B cell (primary cell): ENCODE data around the gene ZRANB1. TPM values are rescaled to one million over a fixed set of nuclear protein-coding genes. Genes with fewer than 3 reads are reported as not detected.

Source experiments
- ATAC-seq: fragments of 200-7000 bp; cut with Tn5 transposase; one replicate; pipeline ENCODE4 v1.10.0; 2021; ENCODE audit warnings: low read depth, mild to moderate bottlenecking, moderate number of reproducible peaks, moderate library complexity
- CTCF ChIA-PET: fragments of 350-600 bp; sonication (Branson Sonifier 250); formaldehyde crosslinking; loops from one replicate; lab custom pipeline; 2021; ENCODE audit warnings: antibody characterized with exemption, inconsistent platforms; lab: Charles Lee
- POLR2A ChIA-PET: fragments of 350-600 bp; sonication (Branson Sonifier 250); formaldehyde crosslinking; loops from one replicate; lab custom pipeline; 2021; ENCODE audit warnings: antibody characterized with exemption; lab: Charles Lee
- DNase-seq: peaks from one replicate; pipeline ENCODE4 v3.0.0; 2013
- H2AFZ ChIP-seq: 2 replicates; pipeline ENCODE4 v1.6.1; 2012; ENCODE audit warnings: mild to moderate bottlenecking, low read depth, low read length; ENCODE audit not compliant: insufficient read depth, poor library complexity, severe bottlenecking
- H3K27ac ChIP-seq, 2 donors: 1 replicate in 1 of 2; 2 replicates in 1 of 2; pipeline ENCODE4 v1.5.1; 2012 to 2013; ENCODE audit warnings: low read length in 2 of 2, mild to moderate bottlenecking in 2 of 2, moderate library complexity in 1 of 2
- H3K27me3 ChIP-seq, 4 experiments: fragments of 200-600 bp in 1 of 4; sonication (generic) in 1 of 4; replicated peaks in 1 of 4; 1 replicate in 2 of 4; 2 replicates in 2 of 4; pipeline versions ENCODE4 v1.6.1 to v1.7.0; 2013 to 2016; ENCODE audit warnings: low read length in 3 of 4, mild to moderate bottlenecking in 2 of 4, mixed read lengths in 1 of 4, moderate library complexity in 1 of 4; ENCODE audit not compliant: insufficient read depth in 4 of 4, control insufficient read depth in 3 of 4; ENCODE audit errors: control extremely low read depth in 1 of 4
- H3K36me3 ChIP-seq, 2 experiments: replicated peaks in 1 of 2; 1 replicate in 1 of 2; 2 replicates in 1 of 2; pipeline versions ENCODE4 v1.6.1 to v1.7.1; 2013; ENCODE audit warnings: low read length in 1 of 2; ENCODE audit not compliant: insufficient read depth in 2 of 2, control insufficient read depth in 1 of 2; ENCODE audit errors: control extremely low read depth in 1 of 2, extremely low read depth in 1 of 2
- H3K4me1 ChIP-seq, 2 donors: fragments of 200-600 bp in 1 of 2; sonication (generic) in 1 of 2; 1 replicate in 1 of 2; 2 replicates in 1 of 2; pipeline versions ENCODE4 v1.5.1 to v1.6.1; 2013 to 2017; ENCODE audit warnings: low read length in 2 of 2; ENCODE audit not compliant: control insufficient read depth in 2 of 2, insufficient read depth in 2 of 2
- H3K4me2 ChIP-seq: replicated peaks from 2 replicates; pipeline ENCODE3; 2012; ENCODE audit warnings: mild to moderate bottlenecking, low read depth, low read length; ENCODE audit not compliant: poor library complexity, severe bottlenecking
- H3K4me3 ChIP-seq, 5 experiments: fragments of 200-600 bp in 1 of 5; sonication (generic) in 1 of 5; 1 replicate in 3 of 5; 2 replicates in 2 of 5; pipeline versions ENCODE4 v1.5.1 to v1.7.0; 2011 to 2016; ENCODE audit warnings: low read length in 4 of 5, mild to moderate bottlenecking in 4 of 5, low read depth in 2 of 5, control low read depth in 1 of 5, moderate library complexity in 1 of 5; ENCODE audit not compliant: insufficient read depth in 1 of 5; ENCODE audit errors: control extremely low read depth in 1 of 5, extremely low read depth in 1 of 5
- H3K79me2 ChIP-seq: fragments of 200-600 bp; sonication (generic); one replicate; pipeline ENCODE4 v1.6.0; 2016; ENCODE audit warnings: low read length; ENCODE audit not compliant: control insufficient read depth, insufficient read depth
- H3K9ac ChIP-seq: fragments of 200-600 bp; sonication (generic); 2 replicates; pipeline ENCODE4 v1.6.1; 2017; ENCODE audit warnings: mild to moderate bottlenecking, low read length, moderate library complexity
- H3K9me3 ChIP-seq, 3 donors: one replicate each; pipeline versions ENCODE4 v1.6.1 to v1.7.1; 2013; ENCODE audit warnings: low read length in 2 of 3; ENCODE audit not compliant: control insufficient read depth in 2 of 3, insufficient read depth in 1 of 3; ENCODE audit errors: control extremely low read depth in 1 of 3
- H4K20me1 ChIP-seq: 2 replicates; pipeline ENCODE4 v1.6.0; 2012; ENCODE audit warnings: mild to moderate bottlenecking, low read length; ENCODE audit not compliant: insufficient read depth, control insufficient read depth, poor library complexity, severe bottlenecking
- H3K27ac Mint-ChIP-seq: one replicate; pipeline ENCODE4 v1.8.0; 2021; ENCODE audit warnings: mixed read lengths
- H3K27me3 Mint-ChIP-seq: one replicate; pipeline ENCODE4 v1.8.0; 2021; ENCODE audit warnings: mixed read lengths
- H3K4me1 Mint-ChIP-seq: one replicate; pipeline ENCODE4 v1.8.0; 2021; ENCODE audit warnings: mixed read lengths
- H3K4me3 Mint-ChIP-seq: one replicate; pipeline ENCODE4 v1.8.0; 2021; ENCODE audit warnings: mixed read lengths
- H3K9me3 Mint-ChIP-seq: one replicate; pipeline ENCODE4 v1.8.0; 2022; ENCODE audit warnings: mixed read lengths; ENCODE audit not compliant: insufficient read depth
- CTCF ChIP-seq: fragments of 200-600 bp; IDR thresholded peaks from one replicate; pipeline ENCODE4 v1.8.0; 2022; ENCODE audit warnings: antibody characterized with exemption, mild to moderate bottlenecking
- EZH2 ChIP-seq: IDR thresholded peaks from 2 replicates; pipeline ENCODE4 v1.6.1; 2012; ENCODE audit warnings: borderline replicate concordance, low read depth, mild to moderate bottlenecking, moderate library complexity, low read length; ENCODE audit not compliant: insufficient read depth, poor library complexity, severe bottlenecking
- WGBS: methylation state at CpG from one replicate; pipeline ENCODE4 v1.1.5; 2013; ENCODE audit warnings: missing lambda C conversion rate; ENCODE audit not compliant: insufficient coverage; 5-methylcytosine and 5-hydroxymethylcytosine counted together
- intact Hi-C: fragments of 100-400 bp; cut with micrococcal nuclease; formaldehyde crosslinking; loops from one replicate; pipeline ENCODE4 v1.10.0; 2022
- polyA plus RNA-seq: library from polyadenylated mRNA; depleted of rRNA; stranded (reverse); fragments of >200 nt; gene quantifications from 2 replicates; pipeline ENCODE4 v1.2.3, GENCODE V29; 2012
- total RNA-seq, 2 donors: library from RNA; stranded (reverse); fragments of 120-200 nt in 1 of 2; gene quantifications; 1 replicate in 1 of 2; 2 replicates in 1 of 2; pipeline versions ENCODE4 v1.2.3 to v1.2.4, GENCODE V29; 2013 to 2022

The ZRANB1 gene
- total and polyA plus RNA-seq, 2 donors (not counting 1 experiment from before 2014, with no cell fraction given) = 6.5 to 28.0 TPM

DNA sequence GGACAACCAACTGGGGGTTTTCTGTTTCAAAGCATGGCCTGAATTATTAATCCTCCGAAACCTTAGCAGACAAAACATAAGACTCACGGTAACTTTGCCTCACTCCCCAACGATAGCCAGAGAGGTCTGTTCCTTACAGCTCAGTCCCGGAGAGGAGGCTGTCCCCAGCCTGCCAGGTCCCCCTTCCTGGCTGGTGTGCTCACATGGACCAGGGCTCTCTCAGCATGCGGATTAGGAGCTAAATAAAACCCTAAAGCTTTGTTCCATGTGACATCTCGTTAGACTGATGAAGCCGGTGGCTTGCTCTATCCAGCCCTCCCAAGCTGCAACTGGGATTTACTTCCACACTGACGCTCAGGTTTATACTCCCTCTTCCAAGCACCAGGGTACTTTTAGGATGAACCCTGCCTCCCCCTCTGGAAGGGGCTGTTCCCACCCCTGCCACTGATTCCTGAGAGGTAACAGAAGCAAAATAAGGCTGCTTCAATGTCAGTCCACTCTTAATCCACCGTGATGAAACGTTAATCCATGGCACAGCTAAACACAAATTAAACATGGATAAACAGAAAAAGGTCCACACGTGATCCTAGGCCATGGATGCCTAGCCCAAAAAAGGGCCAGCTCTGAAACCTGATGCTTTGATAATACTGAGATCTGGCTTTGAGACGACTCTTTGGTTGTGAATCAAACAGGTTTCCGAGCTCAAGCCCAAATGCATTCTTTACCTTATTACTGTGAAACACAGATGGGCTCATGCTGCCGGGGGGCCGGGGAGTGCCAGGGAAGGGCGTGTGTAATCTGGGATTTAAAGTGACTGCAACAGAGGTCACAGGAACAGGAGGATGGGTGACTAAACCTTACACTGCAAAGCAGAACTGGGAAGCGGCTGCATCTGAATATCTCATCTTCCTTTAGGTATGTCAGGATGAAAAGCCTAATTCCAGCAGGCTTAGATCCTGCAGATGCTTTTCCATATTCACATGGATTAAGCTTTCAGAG, 86.2 kb downstream of the ZRANB1 start:
- no peak for DNase-seq
- H3K27me3 Mint-ChIP-seq = peaks cover 47% of the 10 kb centered on the region
- Histone ChIP-seq H3K4me2 (no peak overlapping the region), H4K20me1 (no peaks in the 10 kb centered on the region), H3K27ac (no peak overlapping the region), H3K36me3 (no peaks in the 10 kb centered on the region), H2AFZ (no peak overlapping the region), H3K4me3 (no peak overlapping the region), H3K27me3 (peaks cover 0 to 12% (median 0%) of the 10 kb centered on the region in 4 experiments), H3K9ac (no peak overlapping the region), H3K79me2 (no peaks in the 10 kb centered on the region), H3K4me1 (no peaks in the 10 kb centered on the region), H3K9me3 (no peaks in the 10 kb centered on the region)
- POLR2A ChIA-PET = no interaction called here
- H3K9me3 Mint-ChIP-seq = no peaks in the 10 kb centered on the region
- WGBS = 96% methylated on average over 9 of the region's 17 CpGs
- H3K4me3 Mint-ChIP-seq = no peak overlapping the region
- no peak for TF ChIP-seq CTCF
- no peak for TF ChIP-seq EZH2
- H3K4me1 Mint-ChIP-seq = peaks cover 13% of the 10 kb centered on the region
- no peak for ATAC-seq
- intact Hi-C loops = no loop called here
- H3K27ac Mint-ChIP-seq = no peak overlapping the region
- CTCF ChIA-PET = no interaction called here
